ENCODE results near the gene EDN1.

Gene EDN1

DNA sequence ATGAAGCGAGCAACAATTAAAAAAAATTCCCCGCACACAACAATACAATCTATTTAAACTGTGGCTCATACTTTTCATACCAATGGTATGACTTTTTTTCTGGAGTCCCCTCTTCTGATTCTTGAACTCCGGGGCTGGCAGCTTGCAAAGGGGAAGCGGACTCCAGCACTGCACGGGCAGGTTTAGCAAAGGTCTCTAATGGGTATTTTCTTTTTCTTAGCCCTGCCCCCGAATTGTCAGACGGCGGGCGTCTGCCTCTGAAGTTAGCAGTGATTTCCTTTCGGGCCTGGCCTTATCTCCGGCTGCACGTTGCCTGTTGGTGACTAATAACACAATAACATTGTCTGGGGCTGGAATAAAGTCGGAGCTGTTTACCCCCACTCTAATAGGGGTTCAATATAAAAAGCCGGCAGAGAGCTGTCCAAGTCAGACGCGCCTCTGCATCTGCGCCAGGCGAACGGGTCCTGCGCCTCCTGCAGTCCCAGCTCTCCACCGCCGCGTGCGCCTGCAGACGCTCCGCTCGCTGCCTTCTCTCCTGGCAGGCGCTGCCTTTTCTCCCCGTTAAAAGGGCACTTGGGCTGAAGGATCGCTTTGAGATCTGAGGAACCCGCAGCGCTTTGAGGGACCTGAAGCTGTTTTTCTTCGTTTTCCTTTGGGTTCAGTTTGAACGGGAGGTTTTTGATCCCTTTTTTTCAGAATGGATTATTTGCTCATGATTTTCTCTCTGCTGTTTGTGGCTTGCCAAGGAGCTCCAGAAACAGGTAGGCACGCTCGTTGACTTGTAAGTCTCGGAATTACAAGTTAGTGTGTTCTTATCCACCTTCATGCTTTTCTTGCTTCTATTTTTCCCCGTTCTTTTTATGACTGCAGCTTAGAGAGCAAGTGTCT, at the start of gene EDN1:
Gene EDN1, plus strand, starts transcription at position 429 of the 888 bp plus-strand sequence. Its CDS starts 269 bp downstream, at position 698.
- no peak for DNase-seq (ENCODE audit: extremely low read depth, low read depth)
- TF ChIP-seq, protein P1, sequence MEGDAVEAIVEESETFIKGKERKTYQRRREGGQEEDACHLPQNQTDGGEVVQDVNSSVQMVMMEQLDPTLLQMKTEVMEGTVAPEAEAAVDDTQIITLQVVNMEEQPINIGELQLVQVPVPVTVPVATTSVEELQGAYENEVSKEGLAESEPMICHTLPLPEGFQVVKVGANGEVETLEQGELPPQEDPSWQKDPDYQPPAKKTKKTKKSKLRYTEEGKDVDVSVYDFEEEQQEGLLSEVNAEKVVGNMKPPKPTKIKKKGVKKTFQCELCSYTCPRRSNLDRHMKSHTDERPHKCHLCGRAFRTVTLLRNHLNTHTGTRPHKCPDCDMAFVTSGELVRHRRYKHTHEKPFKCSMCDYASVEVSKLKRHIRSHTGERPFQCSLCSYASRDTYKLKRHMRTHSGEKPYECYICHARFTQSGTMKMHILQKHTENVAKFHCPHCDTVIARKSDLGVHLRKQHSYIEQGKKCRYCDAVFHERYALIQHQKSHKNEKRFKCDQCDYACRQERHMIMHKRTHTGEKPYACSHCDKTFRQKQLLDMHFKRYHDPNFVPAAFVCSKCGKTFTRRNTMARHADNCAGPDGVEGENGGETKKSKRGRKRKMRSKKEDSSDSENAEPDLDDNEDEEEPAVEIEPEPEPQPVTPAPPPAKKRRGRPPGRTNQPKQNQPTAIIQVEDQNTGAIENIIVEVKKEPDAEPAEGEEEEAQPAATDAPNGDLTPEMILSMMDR (IDR thresholded peaks at IDR 0.05; ENCODE audit: low read depth, low read length, missing control alignments), result peak; percentile 48
- H3K4me3 ChIP-seq (replicated peaks; ENCODE audit: low read depth, low read length), result peak within 1 kb of the TSS; percentile 55

DNA sequence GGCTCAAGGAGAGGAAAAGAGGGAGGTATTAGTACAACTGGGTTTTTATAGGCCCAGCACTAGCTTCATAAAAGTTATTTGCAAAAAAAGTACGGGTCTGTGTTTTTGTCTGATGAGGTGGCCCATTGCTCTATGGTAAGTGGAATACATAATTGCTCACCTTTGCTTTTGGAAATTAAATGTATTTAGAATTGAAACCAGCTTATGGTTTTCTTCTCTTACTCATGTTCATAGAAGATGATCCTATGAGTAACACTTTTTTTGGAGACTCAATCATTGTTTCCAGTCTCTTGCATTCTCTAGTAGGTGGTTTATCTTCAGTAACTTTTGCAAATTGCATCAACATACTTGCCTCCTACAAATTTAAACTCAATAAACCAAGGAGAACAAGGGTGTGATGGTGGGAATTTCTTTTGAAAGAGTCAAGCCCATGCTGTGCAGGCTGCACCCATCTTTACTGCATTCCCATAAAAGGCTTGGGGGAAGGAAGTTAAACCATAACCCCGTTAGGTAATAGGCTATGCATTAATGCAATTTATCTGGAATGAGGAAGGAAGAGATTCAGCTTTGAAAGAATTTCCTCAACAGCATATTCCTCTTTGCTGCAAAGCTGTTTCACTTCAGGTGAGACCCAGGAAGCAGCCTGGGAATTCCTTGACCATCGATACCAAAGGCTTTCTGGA, 48.5 kb upstream of the EDN1 start:
- no peak for DNase-seq (ENCODE audit: extremely low read depth, low read depth)
- TF ChIP-seq, protein P1 (IDR thresholded peaks at IDR 0.05; ENCODE audit: low read depth, low read length, missing control alignments), result no peak
- H3K4me3 ChIP-seq (replicated peaks; ENCODE audit: low read depth, low read length), result no peak overlapping the region

DNA sequence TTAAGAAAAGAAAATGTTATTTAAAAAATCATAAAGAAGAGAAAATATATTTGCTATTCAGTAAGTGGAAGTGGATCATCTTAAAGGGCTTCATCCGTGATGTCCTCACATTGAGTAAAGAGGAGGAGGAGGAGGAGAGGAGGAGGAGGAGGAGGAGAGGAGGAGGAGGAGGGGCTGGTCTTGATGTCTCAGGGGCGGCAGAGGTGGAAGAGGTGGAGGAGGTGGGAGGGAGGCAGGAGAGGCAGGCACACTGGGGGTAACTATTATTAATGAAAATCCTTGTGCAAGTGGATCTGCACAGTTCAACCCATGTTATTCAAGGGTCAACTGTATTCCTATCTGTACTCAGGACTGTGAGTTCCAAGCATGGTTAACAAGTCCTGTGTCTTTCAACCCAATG, 47.0 kb upstream of the EDN1 start:
- no peak for DNase-seq (ENCODE audit: extremely low read depth, low read depth)
- TF ChIP-seq, protein P1 (IDR thresholded peaks at IDR 0.05; ENCODE audit: low read depth, low read length, missing control alignments), result no peak
- no peak overlapping the region for H3K4me3 ChIP-seq (replicated peaks; ENCODE audit: low read depth, low read length)

DNA sequence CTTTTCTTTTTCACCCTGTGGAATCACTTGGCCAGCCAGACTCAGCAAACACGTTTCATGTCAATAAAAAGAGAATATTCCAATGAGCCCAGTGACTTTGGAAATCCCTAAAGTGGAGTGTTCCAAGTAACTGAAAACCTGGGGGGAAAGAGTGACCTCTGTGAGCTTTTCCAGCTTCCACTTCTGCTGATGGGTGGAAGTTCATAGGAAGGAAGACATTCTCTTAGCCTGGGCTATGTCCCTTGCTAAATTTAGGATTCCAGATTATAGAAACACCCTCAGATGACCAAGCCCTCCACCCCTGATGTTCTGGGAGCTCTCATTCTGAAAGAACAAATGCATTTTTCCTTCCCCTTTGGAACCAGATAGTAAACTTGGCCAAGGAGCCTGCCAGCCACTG, 44.8 kb upstream of the EDN1 start:
- TF ChIP-seq, protein P1 (IDR thresholded peaks at IDR 0.05; ENCODE audit: low read depth, low read length, missing control alignments), result no peak
- DNase-seq (ENCODE audit: extremely low read depth, low read depth), result no peak
- no peak overlapping the region for H3K4me3 ChIP-seq (replicated peaks; ENCODE audit: low read depth, low read length)

DNA sequence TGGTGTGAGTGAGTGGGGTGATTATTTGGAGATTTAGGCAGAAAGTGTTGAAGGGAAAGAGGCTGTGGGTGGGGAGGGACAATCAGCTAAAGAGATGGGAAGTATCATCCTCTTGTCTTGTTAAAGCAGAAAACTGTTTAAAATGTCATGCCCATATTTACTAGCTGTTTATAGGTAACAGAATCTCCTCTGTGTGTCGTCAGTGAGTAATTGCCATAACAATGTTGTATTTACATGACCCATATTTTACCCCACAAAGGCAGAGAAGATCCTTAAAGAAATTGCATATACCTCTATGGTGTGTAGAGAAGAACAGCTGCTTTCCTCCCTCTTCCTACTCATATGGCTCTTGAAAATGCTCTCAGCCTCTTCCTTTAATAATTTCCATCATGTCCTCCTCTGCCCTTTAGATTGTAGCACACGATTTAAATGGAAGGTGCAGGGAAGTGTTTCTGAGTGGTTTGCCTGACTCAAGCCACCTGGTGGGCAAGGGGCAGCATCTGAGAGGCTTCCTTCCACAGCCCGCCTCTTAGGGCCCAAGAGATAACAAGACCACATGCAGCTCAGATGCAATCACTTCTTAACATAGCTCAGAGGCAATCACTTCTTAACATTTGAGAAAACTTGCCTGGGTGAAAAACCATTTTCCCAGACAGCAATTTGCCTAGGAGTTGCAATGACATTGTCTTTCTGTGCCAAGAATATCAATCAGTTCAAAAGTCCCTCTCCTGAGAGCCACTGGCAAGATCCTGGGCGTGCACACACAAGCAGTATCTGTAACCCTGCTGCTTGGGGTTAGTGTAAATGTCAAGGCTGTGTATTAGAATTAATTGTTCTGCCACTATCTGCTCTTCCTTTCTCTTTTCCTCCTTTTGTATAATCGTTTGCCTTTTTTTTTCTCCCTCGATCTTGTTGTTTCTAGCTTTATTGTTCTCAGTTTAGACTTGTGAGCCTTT, 44.1 kb upstream of the EDN1 start:
- DNase-seq (ENCODE audit: extremely low read depth, low read depth), result no peak
- no peak overlapping the region for H3K4me3 ChIP-seq (replicated peaks; ENCODE audit: low read depth, low read length)
- TF ChIP-seq, protein P1 (IDR thresholded peaks at IDR 0.05; ENCODE audit: low read depth, low read length, missing control alignments), result no peak

DNA sequence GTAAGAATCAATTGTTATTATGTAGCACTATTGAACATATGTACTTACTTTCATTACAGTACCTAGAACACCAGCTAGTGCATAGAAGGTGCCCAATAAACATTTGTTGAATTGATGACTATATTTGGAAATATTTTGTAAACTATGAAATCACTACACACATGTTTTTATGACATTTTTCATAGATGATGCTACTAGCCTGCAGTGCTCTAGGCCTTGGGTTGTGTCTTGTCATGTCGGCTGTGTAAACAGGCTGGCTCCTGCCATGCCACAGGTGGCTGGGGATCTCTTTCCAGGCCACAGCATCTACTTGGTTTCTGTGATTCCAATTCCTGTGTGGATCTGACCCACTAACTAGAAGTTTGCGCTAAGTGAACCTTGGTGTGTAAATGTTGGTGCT, 43.3 kb upstream of the EDN1 start:
- TF ChIP-seq, protein P1 (IDR thresholded peaks at IDR 0.05; ENCODE audit: low read depth, low read length, missing control alignments), result no peak
- DNase-seq (ENCODE audit: extremely low read depth, low read depth), result no peak
- no peak overlapping the region for H3K4me3 ChIP-seq (replicated peaks; ENCODE audit: low read depth, low read length)
